CD4-positive, alpha-beta T cell treated with Interleukin-6 for 4 hours (primary cell): ENCODE results near the gene TET2.

Source experiments
- DNase-seq: peaks from one replicate; pipeline ENCODE4 v3.0.0-alpha.2; 2020; ENCODE audit warnings: mixed read lengths

Gene TET2

DNA sequence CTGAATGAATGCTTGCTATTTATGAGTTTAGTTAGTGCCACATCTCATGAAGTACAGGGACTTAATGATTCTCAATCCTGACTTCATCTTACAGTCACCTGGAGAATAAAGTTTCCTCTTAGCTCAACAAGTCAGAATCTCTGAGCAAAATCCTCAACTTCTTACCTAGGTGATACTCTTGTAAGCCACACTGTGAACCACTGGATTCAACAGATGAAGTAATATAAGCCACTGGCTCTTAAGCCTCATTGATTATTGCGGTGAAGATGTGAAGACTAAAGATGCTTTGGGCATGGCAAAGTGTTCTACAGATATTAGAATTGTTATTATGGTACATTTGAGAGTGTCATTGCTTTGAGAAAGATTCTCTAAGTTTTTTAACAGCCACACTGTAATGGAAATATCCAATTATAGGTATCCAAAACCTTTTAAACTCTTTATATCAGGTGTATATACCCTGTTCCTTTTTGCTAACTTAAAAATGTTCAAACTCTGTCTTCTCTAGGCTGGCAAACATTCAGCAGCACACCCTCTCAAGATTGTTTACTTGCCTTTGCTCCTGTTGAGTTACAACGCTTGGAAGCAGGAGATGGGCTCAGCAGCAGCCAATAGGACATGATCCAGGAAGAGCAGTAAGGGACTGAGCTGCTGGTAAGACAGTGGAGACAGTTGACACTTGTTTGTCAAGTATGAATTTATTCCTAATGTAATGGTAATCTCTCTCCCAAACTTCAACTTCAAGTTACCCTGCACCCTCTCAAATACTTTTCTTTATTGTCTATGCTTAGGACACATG is 43.4 kb downstream of the TET2 start:
- DNase-seq: no peak

DNA sequence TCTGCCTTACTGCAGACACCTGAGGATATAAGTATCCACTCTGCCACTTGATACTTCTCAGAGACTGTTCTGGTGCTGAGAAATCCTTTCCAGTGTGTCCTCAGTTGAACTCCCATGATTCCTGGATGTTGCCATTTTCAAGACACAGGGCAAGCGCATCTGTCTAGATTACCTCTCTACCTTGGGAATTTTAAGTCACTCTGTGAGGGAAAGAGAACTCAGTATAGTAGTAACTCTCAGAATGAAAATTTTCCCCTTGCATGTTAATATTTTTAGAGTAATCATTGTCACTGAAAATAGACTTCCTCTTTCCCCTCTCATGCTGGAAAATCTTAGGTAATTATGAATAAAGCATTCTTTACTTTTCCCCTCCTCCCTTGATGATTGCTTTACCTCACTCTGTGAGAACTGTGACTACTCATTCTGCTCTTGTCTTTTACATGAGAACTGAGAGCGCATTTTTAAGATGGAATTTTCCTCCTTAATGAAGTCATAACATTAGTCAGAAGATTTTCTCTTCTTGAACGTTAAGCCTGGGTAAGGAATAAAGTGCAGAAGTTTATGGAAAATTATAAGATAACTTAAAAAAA is 45.0 kb downstream of the TET2 start:
- no peak for DNase-seq

DNA sequence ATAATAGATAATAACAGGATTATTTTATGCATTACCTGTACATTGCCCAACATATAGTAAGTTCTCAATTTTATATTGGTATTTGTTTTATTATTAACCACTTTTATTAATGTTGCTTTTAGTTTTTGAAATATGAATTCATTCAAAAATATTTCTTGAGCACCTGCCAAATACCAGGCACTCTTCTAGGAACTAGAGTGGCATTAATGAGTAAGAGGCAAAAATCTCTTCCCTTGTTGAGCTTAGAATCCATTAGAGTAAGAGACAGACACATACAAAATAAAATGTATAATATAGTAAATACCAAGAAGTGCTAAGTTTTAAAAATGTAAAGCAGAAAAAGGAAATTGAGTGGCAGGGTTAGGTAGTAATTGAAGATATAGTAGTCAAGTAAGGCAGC is 45.8 kb downstream of the TET2 start:
- DNase-seq: no peak

DNA sequence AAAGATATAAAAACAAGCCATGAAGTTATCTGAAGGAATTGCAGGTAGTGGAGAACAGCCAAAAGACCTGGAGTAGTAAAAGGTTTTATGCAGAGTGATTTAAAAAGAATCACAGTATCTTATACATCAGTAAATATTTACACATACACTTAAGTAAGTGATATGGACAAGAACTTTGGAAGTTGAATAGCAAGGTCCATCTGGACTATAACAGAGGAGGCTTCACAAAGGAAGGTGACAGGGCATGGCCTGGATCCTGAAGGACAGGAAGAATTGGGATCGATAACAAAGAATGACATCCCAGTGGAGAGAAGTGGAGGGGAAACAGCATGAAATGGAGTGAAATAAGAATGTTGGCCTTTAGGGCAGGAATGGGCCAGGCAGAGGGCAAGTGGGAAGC is 46.2 kb downstream of the TET2 start:
- no peak for DNase-seq

- no peak for DNase-seq
Observed at GRCh38 chr4:105193536-105193935, 46.9 kb downstream of the TET2 start.

DNA sequence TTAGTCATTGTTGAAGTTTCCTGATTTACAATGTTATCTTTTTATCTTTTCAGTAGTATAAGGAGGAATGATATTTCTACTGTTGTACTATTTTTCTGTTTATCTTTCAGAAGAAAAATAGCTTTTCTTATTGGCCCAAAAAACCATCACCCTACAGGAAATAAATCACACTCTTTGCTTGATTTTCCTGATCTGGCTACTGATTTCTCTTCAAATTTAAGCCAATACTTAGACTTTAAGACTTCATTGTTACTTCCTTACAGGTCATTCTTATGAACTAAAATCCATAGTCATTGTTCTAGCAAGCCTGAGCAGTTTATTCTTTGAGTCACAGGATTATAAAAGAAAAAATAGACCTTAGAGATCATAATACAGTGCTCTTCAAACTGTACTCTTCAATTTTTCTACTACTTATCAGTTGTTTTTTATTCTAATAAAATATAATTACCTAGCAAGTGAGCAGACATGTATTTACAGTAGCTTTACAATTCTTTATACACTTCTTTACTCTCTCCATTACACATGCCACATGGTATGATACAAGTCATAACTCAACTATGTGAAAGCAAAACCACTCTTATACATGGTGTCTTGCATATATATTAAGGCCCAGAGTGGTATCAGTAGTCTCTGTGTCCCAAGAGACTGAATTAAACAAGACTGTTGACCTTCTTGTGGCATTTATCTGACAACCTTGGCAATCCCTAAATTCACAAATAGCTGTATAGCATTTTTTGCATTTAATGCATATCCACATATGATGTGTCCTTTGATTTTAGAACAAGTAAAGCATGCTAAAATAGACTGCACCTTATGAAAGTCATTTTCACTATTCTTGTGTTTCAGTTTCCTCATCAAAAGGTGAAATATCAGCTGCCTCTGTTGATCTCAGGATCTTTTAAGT is 47.9 kb downstream of the TET2 start:
- DNase-seq: no peak

- DNase-seq: no peak
Observed at GRCh38 chr4:105196523-105197145, 50.0 kb downstream of the TET2 start.

DNA sequence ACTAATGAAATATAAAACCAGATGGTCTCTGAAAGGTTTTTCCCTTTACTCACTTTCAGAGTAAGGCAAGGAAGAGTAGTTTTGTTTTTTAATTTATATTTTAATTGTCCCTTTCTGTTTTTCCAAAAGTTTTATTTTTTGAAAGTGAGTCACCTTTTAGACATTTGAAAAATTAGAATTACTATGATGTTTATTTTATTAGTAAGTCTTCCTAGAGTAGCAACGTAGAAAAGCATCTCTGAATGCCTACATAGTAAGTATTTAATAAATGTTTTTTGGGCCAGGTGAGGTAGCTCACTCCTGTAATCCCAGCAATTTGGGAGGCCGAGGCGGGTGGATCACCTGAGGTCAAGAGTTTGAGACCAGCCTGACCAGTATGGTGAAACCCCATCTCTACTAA is 51.1 kb downstream of the TET2 start:
- no peak for DNase-seq

- no peak for DNase-seq
Observed at GRCh38 chr4:105198541-105198940, 51.9 kb downstream of the TET2 start.

- no peak for DNase-seq
Observed at GRCh38 chr4:105206214-105206613, 59.5 kb downstream of the TET2 start.

GRCh38 chr4:105207386-105207785 is 60.7 kb downstream of the TET2 start:
- no peak for DNase-seq

- no peak for DNase-seq
Observed at GRCh38 chr4:105208561-105208960, 61.9 kb downstream of the TET2 start.

DNA sequence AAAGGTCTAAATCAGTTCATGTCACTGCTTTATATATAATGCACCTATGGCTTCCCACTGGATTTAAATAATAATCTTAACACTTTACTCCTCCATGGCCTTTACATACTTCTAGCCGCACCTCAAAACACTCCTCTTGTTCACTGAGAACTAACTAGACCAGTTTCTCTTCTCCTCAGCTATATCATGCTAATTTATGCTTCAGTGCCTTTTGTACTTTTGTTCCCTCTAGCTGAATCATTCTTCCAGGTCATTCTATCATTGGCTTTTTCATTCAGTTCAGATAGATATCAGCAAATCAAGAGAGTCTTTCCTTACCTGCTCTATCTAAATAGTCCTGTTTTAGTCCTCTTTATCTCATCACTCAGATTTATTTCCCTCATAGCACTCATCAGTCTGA is 64.2 kb downstream of the TET2 start:
- no peak for DNase-seq

DNA sequence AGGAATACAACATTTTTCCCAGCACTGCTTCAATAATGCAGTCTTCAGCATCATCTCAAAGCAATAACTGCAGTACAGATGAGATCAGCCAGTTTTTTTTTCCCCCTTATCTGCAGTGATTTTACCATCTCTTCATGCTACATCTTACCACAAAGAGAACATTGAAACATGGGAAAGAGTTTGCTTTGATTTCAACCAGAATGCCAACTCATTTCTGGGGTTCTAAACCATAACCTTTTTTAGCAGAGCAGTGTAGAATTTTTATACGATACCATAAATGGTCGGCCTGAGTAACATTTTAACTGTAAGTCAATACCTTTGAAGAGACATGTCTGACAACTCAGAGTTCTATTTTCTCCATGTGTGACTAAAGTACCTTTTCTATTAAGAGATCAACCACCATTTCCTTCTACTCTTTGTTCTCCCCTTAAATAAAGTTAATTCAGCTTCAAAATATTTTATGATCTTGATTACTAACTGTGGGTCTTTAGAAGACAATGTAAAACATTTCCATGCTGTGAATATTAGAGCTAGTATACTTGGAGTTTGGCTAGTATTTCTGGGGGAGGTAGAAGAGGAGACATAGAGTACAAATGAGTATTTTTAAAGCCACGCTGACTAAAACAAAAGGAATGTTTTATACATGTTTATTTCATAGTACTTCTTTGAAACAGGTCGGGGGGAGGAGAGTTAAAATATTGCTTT is 69.1 kb downstream of the TET2 start:
- no peak for DNase-seq

DNA sequence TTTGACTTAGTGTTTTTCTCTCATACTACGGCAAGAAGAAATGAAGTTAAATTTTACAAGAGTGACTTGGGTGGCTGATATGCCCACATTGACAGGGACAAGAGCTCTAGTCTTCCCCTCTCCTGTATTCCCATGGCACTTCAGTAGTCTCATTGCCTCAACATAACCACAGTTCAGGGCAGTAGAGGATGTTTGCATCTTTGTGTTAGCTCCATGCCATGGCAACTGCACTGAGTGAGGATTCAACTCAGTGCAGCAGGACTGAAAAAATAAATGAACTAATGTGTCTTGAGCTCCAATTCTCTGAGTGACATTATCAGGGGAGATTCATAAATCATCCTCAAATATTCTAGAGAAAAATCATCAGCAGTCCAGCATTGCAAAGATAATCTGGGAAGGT is 78.8 kb downstream of the TET2 start:
- no peak for DNase-seq

GRCh38 chr4:105227054-105227453 is 80.4 kb downstream of the TET2 start:
- no peak for DNase-seq

DNA sequence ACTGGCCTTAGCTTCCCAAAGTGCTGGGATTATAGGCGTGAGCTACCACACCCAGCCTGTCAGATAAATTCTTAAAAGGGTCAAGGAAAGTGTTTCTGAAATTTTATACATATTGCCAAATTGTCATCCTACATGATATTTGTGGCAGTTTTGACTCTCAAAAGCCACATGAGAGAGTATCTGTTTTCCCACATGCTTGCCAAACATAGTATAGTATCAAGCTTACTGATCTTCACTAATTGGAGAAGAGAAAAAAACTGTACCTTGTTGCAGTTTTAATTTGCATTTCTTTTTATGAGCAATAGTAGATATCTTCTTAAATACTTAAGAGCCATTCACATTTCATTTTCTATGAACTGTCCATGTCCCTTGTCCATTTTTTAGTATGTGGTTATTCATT is 83.6 kb downstream of the TET2 start:
- DNase-seq: no peak

DNA sequence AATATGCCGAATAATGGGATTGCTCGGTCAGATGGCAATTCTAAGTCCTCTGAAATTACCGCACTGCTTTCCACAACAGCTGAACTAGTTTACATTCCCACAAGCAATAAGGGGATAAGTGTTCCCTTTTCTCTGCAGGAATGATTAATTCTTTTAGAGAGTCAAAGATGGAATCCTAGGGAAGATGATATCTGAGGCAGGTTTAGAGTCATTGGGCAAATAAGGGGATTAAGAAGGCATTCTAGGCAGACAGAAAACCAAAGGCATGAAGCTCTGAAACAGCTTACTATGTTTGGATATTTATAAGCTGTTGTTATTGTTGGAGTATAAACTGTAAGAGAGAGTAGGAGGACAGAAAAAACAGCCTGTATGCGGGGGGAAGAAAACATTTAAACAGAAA is 85.7 kb downstream of the TET2 start:
- no peak for DNase-seq

DNA sequence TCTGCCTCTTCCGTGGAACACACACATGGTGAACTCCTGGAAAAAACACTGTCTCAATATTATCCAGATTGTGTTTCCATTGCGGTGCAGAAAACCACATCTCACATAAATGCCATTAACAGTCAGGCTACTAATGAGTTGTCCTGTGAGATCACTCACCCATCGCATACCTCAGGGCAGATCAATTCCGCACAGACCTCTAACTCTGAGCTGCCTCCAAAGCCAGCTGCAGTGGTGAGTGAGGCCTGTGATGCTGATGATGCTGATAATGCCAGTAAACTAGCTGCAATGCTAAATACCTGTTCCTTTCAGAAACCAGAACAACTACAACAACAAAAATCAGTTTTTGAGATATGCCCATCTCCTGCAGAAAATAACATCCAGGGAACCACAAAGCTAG is 87.9 kb downstream of the TET2 start:
- DNase-seq: no peak

DNA sequence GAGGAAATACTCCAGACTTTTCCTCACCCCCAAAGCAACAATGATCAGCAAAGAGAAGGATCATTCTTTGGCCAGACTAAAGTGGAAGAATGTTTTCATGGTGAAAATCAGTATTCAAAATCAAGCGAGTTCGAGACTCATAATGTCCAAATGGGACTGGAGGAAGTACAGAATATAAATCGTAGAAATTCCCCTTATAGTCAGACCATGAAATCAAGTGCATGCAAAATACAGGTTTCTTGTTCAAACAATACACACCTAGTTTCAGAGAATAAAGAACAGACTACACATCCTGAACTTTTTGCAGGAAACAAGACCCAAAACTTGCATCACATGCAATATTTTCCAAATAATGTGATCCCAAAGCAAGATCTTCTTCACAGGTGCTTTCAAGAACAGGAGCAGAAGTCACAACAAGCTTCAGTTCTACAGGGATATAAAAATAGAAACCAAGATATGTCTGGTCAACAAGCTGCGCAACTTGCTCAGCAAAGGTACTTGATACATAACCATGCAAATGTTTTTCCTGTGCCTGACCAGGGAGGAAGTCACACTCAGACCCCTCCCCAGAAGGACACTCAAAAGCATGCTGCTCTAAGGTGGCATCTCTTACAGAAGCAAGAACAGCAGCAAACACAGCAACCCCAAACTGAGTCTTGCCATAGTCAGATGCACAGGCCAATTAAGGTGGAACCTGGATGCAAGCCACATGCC is 89.7 kb downstream of the TET2 start:
- no peak for DNase-seq

DNA sequence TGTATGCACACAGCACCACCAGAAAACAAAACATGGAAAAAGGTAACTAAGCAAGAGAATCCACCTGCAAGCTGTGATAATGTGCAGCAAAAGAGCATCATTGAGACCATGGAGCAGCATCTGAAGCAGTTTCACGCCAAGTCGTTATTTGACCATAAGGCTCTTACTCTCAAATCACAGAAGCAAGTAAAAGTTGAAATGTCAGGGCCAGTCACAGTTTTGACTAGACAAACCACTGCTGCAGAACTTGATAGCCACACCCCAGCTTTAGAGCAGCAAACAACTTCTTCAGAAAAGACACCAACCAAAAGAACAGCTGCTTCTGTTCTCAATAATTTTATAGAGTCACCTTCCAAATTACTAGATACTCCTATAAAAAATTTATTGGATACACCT is 90.2 kb downstream of the TET2 start:
- DNase-seq: no peak

- DNase-seq: no peak
Observed at GRCh38 chr4:105240037-105240436, 93.4 kb downstream of the TET2 start.
